CD4-positive, alpha-beta T cell treated with Interleukin-1 beta for 1 hour (primary cell): ENCODE results near the gene LBHD2.

Experiments
- DNase-seq, 2 donors: peaks; one replicate each; pipeline ENCODE4 v3.0.0-alpha.2; 2020 to 2022

Gene LBHD2

DNA sequence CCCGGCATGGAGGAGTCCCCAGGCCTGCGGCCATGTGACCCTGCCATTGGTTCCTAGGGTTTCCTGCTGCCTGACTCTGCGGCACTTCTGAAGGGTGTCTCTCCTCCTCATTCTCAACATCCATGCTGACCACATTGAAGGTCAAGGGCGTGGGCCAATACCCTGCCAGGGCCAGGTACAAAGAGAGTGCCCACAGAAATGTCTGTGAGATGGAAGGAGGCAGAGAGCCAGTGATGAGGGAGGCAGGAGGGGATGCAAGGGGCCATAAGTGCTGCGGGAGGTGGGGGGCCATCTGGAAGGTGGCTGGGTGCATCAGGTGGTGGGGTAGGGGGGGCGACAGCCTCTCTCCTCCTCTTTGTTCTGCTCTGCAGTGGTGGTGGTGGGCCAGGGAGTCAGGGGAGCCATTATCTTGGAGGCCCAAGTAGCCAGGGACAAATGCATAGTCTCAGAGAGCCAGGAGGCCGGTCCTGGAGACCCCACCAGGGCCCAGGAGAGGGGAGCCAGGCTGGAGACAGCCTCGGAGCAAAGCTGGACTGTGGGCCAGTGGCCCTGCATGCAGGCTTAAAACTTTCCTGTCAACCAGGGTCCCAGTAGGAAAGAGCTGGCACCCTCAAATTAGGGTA, 13.6 kb upstream of the LBHD2 start:
- no peak for DNase-seq

- DNase-seq: no peak
Observed at GRCh38 chr14:103070971-103071542, 13.0 kb upstream of the LBHD2 start.

- no peak for DNase-seq
Observed at GRCh38 chr14:103071544-103072251, 12.3 kb upstream of the LBHD2 start.

DNA sequence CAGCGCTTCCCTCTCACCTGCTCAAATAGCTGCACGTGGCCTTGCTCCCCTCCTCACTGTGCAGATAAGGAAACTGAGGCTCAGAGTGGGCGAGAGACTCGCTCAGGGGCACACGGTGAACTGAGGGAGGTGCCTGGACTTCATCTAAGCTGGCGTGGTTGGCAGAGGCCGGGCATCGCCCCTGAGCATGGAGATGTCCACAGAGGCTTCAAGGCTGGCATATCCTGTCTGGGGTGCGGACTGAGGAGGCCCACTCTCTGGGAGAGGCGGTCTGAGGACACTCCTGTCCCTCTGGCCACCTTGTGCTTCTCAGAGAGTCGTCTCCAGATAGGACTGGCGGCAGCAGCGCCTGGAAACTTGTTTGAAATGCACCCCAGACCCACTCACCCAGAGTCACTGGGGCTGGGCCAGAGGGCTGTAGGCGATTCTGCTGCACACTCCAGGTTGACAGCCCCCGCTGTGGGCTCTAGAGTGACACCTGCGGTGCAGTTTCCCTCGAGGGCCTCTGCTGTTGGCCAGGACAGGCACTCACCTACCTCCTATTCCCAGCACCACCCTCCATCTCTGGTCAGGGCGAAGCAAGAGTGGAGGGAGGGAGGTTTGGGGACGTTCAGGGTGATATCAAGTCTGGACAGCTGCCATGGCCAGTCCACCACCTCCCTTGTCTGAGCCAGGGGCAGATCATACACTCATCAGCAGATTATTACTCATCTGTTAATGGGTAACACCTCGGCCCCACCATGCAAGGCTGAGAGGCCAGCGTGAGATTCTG, 11.2 kb upstream of the LBHD2 start:
- DNase-seq: no peak

GRCh38 chr14:103073367-103073875, 10.6 kb upstream of the LBHD2 start:
- DNase-seq: no peak

GRCh38 chr14:103073876-103074728, 9.9 kb upstream of the LBHD2 start:
- no peak for DNase-seq

- peak in 1 of 2 donors; percentile 33 for DNase-seq
Observed at GRCh38 chr14:103074729-103075367, 9.2 kb upstream of the LBHD2 start.

DNA sequence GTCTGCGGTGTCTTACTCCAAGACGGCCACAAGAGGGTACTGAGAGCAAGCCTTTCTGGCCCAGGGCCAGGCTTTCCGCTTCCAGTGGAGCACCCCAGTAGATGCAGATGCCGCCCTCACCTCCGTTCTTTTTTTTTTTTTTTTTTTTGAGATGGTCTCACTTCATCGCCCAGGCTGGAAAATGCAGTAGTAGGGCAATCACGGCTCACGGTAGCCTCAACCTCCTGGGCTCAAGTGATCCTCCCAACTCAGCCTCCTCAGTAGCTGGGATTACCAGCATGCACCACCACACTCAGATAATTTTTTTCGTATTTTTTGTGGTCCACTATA, 5.6 kb upstream of the LBHD2 start:
- DNase-seq: peak; percentile 78 to 80

- no peak for DNase-seq
Observed at GRCh38 chr14:103078860-103079587, 5.0 kb upstream of the LBHD2 start.

DNA sequence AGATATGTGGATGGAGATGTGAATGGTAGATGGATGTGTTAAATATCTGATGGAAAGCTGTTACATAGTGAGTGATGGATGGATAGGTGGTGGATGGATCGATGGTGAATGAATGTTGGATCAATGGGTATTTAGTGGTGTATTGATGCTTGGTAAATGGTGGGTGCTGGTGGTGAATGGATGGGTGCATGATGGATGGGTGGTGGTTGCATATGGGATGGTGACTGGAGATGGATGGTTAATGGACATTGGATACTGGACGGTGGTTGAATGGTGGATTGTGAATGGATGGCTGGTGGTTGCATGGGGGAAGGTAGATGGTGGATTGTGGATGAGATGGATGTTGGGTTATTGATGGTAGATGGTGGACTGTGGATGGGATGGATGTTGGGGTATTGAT, 2.1 kb upstream of the LBHD2 start:
- no peak for DNase-seq

DNA sequence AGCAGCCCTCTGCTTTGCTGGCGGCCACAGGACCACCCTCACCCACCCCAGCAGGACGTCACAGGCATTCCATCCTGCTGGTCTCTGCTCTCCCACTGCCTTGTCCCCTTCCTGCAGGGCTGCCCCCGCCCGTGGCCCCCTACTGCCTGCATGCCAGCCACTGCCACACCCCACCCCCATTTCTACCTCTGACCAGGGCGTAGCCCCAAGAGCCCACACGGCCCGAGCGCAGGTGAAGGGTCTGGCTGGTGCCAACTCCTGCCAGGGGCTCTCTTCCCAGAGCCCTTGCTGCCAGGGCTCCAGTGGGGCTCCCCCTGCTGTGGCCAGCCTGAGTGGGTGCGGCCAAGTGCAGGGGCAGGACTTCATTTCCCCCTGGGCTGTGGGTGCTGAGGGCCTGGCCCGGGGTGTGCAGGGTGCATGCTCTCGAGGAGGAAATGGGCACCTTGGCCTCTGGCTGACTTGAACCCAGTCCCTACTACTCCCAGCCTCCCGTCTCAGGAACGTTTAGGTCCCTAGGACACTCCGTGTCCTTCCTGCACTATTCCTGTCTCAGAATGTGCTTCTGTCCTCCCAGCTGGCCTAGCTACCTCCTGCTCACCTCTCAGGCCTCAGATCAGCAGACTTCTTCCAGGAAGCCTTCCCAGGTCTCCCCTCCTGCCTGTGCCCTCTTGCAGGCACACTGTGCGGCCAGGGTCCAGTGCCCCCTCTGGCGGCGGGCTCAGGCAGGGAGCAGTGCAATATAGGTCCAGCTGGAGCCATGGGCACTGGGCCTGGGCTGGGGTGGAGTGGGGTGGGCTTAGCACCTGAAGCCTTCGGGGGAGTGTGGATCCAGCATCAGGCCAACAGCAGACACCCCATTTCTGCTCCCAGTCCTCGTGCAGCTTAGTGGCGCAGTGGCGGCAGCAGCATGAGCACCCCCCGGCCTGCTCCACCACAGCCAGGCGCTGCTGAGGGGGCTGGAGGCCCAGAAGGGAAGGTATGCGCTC, 1.4 kb downstream of the LBHD2 start:
- no peak for DNase-seq

GRCh38 chr14:103086771-103087342, 2.8 kb downstream of the LBHD2 start:
- no peak for DNase-seq

DNA sequence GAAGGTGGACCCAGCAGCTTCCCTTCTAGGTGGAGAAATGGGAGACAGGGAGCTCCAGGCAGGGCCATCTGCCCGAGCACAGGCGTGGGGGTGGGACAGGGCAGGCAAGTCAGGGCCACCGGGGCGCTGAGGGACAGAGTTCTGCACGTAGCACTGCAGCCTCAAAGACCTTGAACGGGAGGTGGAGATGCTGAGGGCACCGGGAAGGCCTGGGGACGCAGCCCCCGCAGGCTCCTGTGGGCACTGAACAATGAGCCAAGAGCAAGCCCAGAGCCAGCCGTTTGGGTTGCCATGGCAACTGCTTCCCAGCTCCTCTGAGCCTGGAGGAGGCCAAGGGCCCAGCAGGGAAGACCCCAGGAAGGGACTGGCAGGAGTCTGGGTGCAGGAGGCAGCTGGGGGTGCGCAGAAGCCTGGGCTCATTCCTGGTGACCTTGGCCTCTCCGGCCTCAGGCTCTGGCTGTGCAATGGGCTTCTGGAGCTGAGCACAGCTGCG, 3.4 kb downstream of the LBHD2 start:
- no peak for DNase-seq

DNA sequence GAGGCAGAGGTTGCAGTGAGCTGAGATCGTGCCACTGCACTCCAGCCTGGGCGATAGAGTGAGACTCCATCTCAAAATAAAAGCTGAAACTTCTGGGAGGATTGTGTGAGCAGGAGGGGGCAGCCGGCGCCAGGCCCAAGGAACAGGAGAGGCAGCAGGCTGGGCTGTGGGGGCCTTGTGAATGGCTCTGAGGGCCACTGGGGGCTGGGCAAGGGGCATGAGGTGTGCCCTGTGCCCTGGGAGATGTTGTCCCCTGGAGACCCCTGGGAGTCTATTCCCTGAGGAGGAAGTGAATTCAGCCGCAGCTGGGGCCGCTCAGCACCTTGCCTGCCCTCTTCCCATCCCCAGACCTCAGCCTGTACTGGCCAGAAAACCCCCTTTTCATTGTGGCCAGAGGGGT, 4.9 kb downstream of the LBHD2 start:
- DNase-seq: no peak

DNA sequence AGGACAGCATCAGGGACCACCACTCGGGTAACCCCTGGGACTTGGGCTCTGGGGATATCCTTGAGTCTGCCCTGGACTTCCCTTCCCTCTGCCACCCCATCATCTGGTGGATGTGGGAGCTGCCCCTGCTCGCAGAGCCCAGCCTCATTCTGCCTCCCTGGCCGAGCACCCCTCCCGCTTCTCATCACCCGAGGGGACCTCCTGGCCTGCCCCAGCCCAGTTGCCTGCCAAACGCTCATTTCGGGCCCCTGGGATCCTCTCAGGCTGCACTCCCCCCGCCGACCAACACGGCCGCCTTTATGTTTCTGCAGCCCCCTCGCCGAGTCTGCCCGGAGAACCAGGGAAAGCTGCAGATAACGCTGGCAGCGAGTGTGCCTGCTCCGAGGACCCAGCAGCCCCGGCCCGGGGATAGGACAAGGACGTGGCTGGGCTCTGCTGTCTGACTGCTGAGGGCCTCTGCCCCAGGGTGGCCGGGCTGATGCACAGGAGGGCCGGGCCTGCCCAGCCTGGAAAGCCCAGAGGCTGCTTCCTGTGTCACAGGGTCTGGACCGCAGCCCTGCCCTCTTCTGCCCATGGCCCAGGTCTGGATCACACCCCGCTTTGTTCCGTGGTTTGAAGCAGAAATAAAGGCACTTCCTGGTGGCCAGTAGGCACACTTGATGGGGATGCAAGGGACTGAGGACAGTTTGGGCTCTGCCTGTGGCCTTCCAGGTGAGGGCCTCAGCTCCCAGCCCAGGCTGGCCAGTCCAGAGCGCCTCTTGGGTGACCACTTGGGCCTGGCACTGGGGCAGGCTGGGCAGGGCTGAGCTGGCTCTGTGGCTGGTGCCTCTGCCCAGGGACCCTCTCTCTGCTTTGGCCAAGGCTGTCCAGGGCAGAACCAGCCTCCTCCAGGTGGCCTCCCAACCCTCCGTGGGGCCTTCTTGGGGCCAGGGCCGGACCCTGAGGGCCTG, 5.7 kb downstream of the LBHD2 start:
- DNase-seq: no peak

GRCh38 chr14:103090481-103091020, 6.5 kb downstream of the LBHD2 start:
- DNase-seq: no peak

- DNase-seq: peak; percentile 79 to 80
Observed at GRCh38 chr14:103091041-103091882, 7.3 kb downstream of the LBHD2 start.
